GM19023 (cell line): ENCODE data around the gene SIL1.
"Not testable (repeated sequence)": the region's sequence is repeated elsewhere in the genome, so short reads cannot be mapped to it uniquely, and the experiment has no call there.

ENCODE experiments used
- ATAC-seq: cut with Tn5 transposase; IDR thresholded peaks from one replicate; pipeline ENCODE4 v1.9.1; 2021; ENCODE audit warnings: mild to moderate bottlenecking, moderate library complexity; ENCODE audit not compliant: unreplicated experiment

The SIL1 gene

GRCh38 chr5:138929571-138929955, 268.6 kb downstream of the SIL1 start:
- no peak for ATAC-seq

- ATAC-seq: no peak
Measured at GRCh38 chr5:138927979-138928378, 270.2 kb downstream of the SIL1 start.

GRCh38 chr5:138927544-138927943, 270.6 kb downstream of the SIL1 start:
- ATAC-seq: no peak

GRCh38 chr5:138926688-138927448, 271.3 kb downstream of the SIL1 start:
- ATAC-seq: no peak

GRCh38 chr5:138926257-138926656, 271.9 kb downstream of the SIL1 start:
- no peak for ATAC-seq

- ATAC-seq: no peak
Measured at GRCh38 chr5:138925090-138925635, 273.0 kb downstream of the SIL1 start.

GRCh38 chr5:138922494-138922893, 275.7 kb downstream of the SIL1 start:
- no peak for ATAC-seq

GRCh38 chr5:138921362-138921761, 276.8 kb downstream of the SIL1 start:
- ATAC-seq: not testable (repeated sequence)

- ATAC-seq: no peak
Measured at GRCh38 chr5:138920181-138920580, 278.0 kb downstream of the SIL1 start.

- ATAC-seq: no peak
Measured at GRCh38 chr5:138918686-138919085, 279.5 kb downstream of the SIL1 start.

GRCh38 chr5:138914338-138914737, 283.8 kb downstream of the SIL1 start:
- no peak for ATAC-seq

GRCh38 chr5:138913773-138914172, 284.4 kb downstream of the SIL1 start:
- no peak for ATAC-seq

- ATAC-seq: no peak
Measured at GRCh38 chr5:138912093-138912492, 286.1 kb downstream of the SIL1 start.

- no peak for ATAC-seq
Measured at GRCh38 chr5:138911441-138911840, 286.7 kb downstream of the SIL1 start.

GRCh38 chr5:138910546-138911185, 287.5 kb downstream of the SIL1 start:
- ATAC-seq: no peak

- ATAC-seq: no peak
Measured at GRCh38 chr5:138909734-138910133, 288.4 kb downstream of the SIL1 start.

GRCh38 chr5:138905541-138905940, 292.6 kb downstream of the SIL1 start:
- no peak for ATAC-seq

GRCh38 chr5:138903130-138903775, 294.9 kb downstream of the SIL1 start:
- ATAC-seq: no peak

GRCh38 chr5:138901716-138902115, 296.5 kb downstream of the SIL1 start:
- ATAC-seq: no peak

GRCh38 chr5:138900281-138900965, 297.7 kb downstream of the SIL1 start:
- ATAC-seq: no peak

- no peak for ATAC-seq
Measured at GRCh38 chr5:138898742-138899141, 299.4 kb downstream of the SIL1 start.
